T-helper 1 cell treated with Interleukin-12 subunit alpha and Interleukin-12 subunit beta and Interleukin-4 antibody, amounts not matched to agents 30 ng/mL and 1 ng/mL, for 36 hours (primary cell): ENCODE results near the gene CLIC1. TPM values are rescaled to one million over a fixed set of nuclear protein-coding genes. Genes with fewer than 3 reads are reported as not detected.

Experiments
- intact Hi-C: fragments of 100-400 bp; cut with micrococcal nuclease; formaldehyde crosslinking; loops from one replicate; pipeline ENCODE4 v1.15.1; 2024
- total RNA-seq: library from RNA; stranded (reverse); gene quantifications from 2 replicates; pipeline ENCODE4 v1.2.3, GENCODE V29; 2022

CLIC1 gene
- total RNA-seq: 517 and 529 TPM in 2 replicates

DNA sequence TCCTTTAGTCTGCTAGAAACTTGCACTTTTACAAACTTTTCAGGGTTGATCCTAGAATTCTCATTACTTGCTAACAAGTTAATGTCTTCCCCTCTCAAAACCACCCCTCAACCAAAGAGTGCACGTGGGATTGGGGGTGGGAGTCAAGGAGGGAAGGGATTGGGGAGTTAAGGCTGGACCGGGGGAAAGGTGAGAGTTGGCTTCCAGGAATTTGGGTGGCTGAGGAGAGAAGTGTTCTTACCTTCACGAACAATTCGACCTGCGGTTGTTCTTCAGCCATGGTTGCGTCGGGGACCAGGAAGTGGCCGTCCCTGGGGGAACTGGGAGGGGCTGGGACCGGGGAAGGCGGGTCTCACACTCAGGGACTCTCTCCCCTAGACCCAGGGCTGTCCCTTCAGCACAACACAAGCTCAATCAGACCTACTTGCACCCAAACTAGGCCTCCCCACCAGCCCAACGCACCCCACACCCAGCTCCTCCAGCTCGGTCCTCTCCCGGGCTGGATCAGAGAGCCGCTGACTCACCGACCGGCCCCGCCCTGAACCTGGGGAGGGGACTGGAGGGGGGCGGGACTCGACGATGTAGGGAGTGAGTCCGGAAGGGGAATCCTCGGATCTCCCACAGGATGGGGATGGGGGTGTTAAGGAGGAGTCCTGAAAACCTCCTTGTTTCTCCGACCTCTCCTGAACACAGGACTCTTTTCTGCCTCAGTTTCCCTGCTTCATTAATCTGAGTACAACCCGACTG is at the start of gene CLIC1:
TSS of gene CLIC1 (minus strand) at position 510 of the 747 bp plus-strand sequence. CDS start at position 280, 230 bp downstream.
- intact Hi-C loops: loop anchor here (1.0 to 5.0 kb wide), 5 partner anchors 71 to 456 kb away; partner anchors contain the start of genes ATP6V1G2, GPSM3, MICB and NFKBIL1

DNA sequence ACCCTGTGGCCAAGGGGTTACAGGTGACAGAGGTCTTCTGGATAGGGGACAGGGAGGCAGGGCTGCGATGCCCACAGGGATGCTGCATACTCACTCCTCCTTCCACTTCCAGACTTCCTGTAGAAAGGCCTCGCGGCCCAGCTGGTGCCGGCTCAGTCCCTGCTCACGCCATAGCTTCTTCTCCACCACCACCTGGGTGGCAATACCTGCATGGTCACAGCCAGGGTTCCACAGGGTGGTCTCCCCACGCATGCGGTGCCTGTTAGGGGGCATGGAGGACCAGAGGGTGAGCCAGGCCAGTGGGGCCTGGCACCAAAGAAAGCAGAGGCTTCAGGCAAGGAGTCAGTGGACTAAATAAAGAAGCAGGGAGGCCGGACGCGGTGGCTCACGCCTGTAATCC is 49.1 kb upstream of the CLIC1 start:
- intact Hi-C loops: no loop called here

DNA sequence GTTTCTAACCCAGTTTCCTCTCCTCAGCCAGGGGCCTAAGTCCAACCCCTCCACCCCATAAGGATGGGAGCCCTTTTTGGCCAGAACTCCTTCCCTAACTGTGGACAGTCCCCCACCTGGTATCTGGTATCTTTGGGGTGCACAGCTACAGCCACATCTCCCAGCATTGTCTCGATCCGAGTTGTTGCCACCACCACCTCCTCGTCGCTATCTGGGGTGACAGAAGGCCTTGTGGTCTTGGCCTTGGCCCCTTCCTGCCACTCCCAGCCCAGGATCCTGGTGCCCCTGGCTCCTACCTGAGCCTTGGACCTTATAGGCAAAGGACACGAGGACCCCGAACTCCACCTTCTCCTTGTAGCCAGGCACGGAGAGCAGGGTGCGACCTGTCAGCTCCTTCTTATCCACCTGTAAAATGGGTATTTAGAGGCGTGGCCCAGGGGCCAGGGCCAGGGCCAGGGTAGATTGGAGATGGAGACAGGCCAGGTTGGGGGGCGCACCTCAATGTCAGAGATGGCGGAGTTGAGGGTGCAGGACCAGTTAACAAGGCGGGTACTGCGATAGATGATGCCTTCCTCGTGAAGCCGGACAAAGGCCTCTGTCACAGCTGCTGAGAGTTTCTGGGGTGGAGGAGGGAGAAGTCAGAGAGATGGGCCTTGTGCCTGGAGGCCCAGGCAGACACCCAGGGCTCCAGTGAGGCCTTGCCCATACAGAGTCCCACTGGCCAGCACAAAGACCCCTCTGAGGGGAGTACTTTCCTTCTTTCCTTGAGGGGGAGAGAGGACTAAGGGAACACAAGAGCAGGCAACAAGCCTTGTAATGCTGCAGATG is 48.0 kb upstream of the CLIC1 start:
- intact Hi-C loops: no loop called here

DNA sequence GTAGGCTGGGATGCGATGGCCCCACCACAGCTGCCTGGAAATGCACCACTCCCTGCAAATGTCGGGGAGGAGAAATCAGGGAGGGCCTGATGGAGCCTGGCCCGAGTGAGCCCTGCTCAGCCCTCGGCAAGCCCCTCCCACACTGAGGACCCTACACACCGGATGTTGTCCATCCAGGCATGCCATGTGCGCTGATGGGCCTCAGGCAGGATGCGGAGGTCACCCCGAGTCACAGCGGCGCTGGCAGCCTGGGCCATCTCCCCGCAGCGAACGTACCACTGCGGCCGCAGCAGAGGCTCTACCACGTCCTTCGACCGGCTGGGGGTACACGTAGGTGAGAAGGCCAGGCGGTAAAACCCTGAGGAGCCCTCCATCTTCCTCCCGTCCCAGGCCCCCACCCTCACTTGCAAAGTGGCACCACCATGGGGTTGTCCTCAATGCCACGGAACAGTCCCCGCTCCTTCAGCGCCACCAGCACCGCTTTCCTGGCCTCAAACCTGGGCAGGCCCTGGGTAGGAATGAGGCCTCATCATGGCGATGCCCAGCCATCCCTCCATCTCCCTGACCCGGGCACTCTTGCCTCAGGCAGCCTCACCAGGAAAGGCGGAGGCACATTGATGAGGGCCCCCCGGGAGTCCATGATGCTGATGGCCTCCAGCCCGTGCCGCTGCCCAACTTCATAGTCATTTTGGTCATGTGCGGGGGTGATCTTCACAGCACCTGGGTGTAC is 46.0 kb upstream of the CLIC1 start:
- intact Hi-C loops: no loop called here

DNA sequence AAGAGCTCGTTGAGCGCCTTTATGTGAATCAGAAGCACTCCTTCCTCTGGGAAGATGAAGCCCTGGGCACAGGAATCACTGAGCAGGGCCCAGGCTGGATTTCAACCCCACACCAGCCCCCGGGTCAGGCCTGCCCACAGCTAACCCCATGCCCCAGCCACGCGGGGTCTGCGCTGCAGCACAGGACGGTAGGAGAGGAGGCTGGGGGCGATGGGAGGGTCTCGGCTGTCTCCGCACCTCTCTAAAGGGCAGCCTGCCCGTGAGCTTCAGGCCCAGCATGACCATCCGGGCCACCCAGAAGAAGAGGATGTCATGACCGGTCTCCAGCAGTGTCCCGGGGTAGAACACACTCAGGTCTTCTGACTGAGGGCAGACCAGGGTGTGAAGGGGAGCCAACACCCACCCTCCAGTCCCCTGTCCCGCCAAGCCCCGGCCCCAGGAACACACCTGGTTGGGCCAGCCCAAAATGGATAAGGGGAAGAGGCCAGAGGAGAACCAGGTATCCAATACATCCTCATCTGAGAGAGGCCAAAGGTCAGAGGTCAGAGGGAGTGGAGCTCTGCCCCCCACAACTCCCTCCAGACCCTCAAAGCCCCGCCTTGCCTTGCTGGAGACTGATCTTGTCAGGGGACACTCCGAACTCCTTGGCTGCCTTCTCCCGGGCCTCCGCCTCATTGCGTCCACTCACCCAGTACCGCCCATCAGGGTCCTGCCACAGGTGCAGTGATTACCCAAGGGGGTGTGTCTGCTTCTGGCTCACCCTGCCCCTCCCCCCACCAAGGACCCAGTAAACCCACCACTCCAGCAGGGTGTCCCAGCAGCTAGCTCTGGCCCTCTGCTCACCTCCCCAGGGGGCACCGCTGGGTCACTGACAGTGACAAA is 45.2 kb upstream of the CLIC1 start:
- intact Hi-C loops: no loop called here

DNA sequence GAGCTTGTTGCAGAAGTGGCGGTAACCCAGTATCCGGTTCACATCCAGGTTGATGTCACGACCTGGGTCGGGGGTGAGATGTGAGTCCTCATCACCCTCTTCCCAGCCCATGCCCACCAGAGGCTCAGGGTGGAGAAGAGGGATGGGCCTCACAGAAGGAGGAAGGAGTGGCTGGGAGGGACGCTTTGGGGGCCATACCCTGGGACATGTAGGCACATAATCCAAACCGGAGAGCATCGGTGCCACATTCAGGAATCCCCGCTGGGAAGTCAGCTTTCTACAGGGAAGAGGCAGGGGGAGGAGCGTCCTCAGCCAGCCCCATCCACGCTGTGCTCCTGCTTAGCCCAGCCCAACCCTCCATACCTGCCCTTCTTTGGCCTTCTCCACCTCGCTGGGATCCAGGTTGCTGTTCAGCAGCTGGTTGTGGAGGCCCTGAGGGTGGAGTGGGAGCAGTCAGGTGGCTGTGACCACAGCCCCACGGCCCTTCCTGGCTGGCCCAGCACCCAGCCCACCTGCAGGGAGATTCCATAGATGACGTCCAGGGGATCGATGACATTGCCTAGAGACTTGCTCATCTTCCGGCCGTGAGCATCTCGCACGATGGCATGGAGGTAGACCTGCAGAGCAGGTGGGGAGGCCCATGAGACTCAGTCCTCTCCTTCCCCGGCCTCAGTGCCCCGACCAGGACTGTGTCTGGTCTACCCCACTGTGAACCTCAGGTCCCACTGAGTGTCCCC is 44.3 kb upstream of the CLIC1 start:
- intact Hi-C loops: no loop called here

GRCh38 chr6:31779908-31780307 is 43.6 kb upstream of the CLIC1 start:
- intact Hi-C loops: no loop called here

GRCh38 chr6:31778999-31779885 is 42.9 kb upstream of the CLIC1 start:
- intact Hi-C loops: no loop called here

DNA sequence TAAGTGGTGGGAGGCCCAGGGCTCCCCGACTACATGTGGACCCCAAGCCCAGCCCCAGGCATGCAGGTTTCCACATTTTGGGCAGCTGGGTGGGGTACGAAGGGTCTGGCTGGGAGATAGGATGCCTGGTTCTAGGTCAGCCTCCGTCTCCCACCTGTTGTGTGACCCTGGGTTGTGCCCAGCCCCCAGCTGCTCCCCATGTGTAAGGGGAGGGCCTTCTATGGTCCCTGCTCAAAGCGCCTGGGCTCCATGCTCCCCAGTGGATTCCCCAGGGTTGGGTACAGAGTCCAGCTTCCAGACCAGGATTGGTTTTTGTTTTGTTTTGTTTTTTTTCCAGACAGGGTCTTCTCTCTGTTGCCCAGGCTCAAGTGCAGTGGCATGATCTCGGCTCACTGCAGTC is 41.9 kb upstream of the CLIC1 start:
- intact Hi-C loops: no loop called here

DNA sequence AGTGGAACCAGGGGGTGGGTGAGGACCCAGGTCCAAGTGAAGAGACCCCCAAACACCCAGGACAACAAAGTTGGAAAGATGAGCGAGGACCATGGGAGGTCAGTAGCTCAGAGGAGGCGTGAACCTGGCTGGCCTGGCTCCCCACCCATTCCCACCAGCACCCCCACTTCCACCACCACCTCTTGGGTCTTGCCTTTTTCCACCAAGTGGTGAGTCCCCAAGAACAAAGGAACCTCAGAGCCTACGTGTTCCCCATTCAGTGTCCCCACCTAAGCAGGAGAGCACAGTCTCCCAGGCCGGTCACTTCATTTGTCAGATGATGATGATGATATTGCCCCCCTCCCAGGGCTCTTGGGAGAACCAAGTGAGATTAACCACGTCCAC is 41.3 kb upstream of the CLIC1 start:
- intact Hi-C loops: loop anchor here (1.0 kb wide), 2 partner anchors 17 to 74 kb away; partner anchors contain the start of gene ABHD16A

GRCh38 chr6:31776989-31777666 is 40.8 kb upstream of the CLIC1 start, which contains the start of gene VWA7:
Gene VWA7, minus strand, starts transcription at chr6:31777328. Its CDS starts 549 bp downstream, at chr6:31776779.
- intact Hi-C loops: loop anchor here (1.0 kb wide), 2 partner anchors 17 to 74 kb away; partner anchors contain the start of gene ABHD16A

GRCh38 chr6:31776485-31776988 is 40.2 kb upstream of the CLIC1 start:
- intact Hi-C loops: no loop called here

DNA sequence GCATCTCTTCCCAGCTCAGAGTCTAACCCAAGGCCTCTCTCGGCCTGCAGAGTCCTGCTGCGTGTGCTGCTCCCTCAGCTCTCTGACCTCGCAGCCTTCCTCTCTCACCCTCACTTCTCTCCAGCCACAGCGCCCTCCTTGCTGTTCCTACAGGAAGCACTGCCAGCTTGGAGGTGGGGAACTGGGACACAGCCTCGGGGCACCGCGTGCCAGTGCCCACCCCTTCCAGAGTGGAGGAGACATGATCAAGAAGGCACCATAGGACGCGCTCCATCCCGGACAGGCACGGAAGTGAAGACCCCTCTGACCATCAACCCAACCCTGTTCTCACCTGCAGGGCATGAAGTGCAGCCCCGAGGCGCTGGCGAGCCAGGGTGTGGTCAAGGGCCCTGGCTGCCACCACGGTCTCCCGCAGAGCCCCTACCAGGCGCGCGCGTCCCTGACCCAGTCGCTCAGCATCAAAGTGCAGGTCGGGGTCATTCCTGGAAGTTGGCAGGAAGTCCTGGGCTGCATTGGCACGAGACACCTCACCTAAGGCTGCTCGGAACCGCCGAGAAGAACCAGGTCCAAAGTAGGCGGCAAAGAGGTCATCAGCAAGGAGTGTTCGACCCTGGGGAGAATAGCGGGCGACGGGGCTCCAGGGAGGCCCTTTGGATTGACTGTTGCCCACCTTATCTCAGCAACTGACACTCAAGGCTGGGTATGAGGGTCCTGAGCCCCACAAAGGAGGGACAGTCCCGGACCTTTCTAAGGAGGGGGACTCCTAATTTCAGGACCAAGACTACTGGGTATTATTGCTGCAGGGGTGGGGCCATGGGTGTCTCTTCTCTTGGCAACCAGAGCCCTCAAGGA is 39.5 kb upstream of the CLIC1 start:
- intact Hi-C loops: no loop called here

GRCh38 chr6:31775184-31775583 is 38.9 kb upstream of the CLIC1 start:
- intact Hi-C loops: no loop called here

DNA sequence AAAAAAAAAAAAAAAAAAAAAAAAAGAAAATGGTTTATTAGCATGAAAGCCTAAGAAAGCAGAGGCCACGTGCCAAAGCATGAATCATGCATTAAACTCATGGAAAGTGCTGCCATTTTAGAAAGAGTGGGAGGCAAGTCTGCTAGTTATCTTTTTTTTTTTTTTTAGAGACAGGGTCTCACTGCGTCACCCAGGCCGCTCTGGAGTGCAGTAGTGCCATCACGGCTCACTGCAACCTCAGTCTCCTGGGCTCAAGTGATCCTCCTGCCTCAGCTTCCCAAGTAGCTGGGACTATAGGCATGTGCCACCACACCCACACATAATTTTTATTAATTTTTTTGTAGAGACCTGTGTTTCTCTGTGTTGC is 35.6 kb upstream of the CLIC1 start:
- intact Hi-C loops: loop anchor here (1.0 to 5.0 kb wide), 2 partner anchors 35 kb away; partner anchors contain the start of gene LSM2

DNA sequence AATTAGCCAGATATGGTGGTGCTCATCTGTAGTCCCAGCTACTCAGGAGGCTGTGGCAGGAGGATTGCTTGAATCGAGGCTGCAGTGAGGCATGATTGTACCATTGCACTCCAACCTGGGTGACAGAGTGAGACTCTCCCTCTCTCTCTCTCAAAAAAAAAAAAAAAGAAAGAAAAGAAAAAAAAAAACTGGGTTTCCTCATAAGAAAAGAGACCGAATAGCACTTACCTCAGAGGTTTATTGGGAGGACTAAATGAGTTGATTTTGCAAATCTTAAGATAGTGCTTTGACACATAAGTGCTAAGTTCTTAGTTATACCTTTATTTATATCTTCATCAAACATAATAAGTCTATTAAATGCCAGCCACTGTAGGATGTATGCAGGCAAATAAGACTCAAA is 34.5 kb upstream of the CLIC1 start:
- intact Hi-C loops: loop anchor here (5.0 kb wide), 1 partner anchor 36 kb away; the partner anchor contains the start of gene LSM2
